GM12878 (cell line): ENCODE results near the gene PRCD. TPM values are rescaled to one million over a fixed set of nuclear protein-coding genes. Genes with fewer than 3 reads are reported as not detected.

Experiments
- ATAC-seq: fragments of 200-7000 bp; cut with Tn5 transposase; 3 replicates; pipeline ENCODE4 v1.9.1; 2020; ENCODE audit warnings: mild to moderate bottlenecking, moderate library complexity
- BruUV-seq: library from RNA; stranded (reverse); fragments of 400-500 nt; replicated peaks from 2 replicates; lab custom pipeline; 2021; lab: Mats Ljungman, UMichigan
- CTCF ChIA-PET: fragments of 300-600 bp; sonication (Branson Sonifier 250); formaldehyde crosslinking; extraction: SDS; loops from one replicate; lab custom pipeline; 2021; ENCODE audit warnings: inconsistent platforms; lab: Yijun Ruan, JAX
- POLR2A ChIA-PET: fragments of 350-600 bp; formaldehyde crosslinking; extraction: SDS; loops from one replicate; lab custom pipeline; 2021; ENCODE audit warnings: inconsistent platforms; lab: Charles Lee
- RAD21 ChIA-PET: fragments of 300-600 bp; sonication (Branson Sonifier 250); formaldehyde crosslinking; loops from one replicate; lab custom pipeline; 2023; ENCODE audit warnings: antibody characterized with exemption; ENCODE audit not compliant: unreplicated experiment; lab: Charles Lee
- SMC1A ChIA-PET: fragments of 300-600 bp; sonication (Branson Sonifier 250); formaldehyde crosslinking; loops from one replicate; lab custom pipeline; 2023; ENCODE audit not compliant: unreplicated experiment, uncharacterized antibody; lab: Charles Lee
- DNase-seq: peaks from one replicate; pipeline ENCODE4 v3.0.0-alpha.2; 2011; ENCODE audit warnings: low read depth, low spot score
- FAIRE-seq: peaks from 3 replicates; lab custom pipeline; 2011; peaks lifted over from hg19 to GRCh38; lab: Jason Lieb, UNC
- H2AFZ ChIP-seq: 2 replicates; pipeline ENCODE4 v1.6.0; 2011; ENCODE audit warnings: low read depth, low read length, control low read depth; ENCODE audit not compliant: control insufficient read depth
- H3K27ac ChIP-seq: 2 replicates; pipeline ENCODE4 v1.5.1; 2011; ENCODE audit warnings: control low read depth; ENCODE audit not compliant: control insufficient read depth, insufficient read depth
- H3K27me3 ChIP-seq, 2 experiments: replicated peaks in 1 of 2; 2 replicates each; pipeline versions ENCODE4 v1.6.0 to v1.6.1; 2011; ENCODE audit warnings: low read length in 1 of 2; ENCODE audit not compliant: control insufficient read depth in 2 of 2, insufficient read depth in 2 of 2
- H3K36me3 ChIP-seq, 2 experiments: 2 replicates each; pipeline ENCODE4 v1.5.1; 2011; ENCODE audit warnings: low read length in 1 of 2; ENCODE audit not compliant: control insufficient read depth in 2 of 2, insufficient read depth in 2 of 2
- H3K4me1 ChIP-seq: 2 replicates; pipeline ENCODE4 v1.6.1; 2011; ENCODE audit warnings: mild to moderate bottlenecking, low read length, moderate library complexity, mixed read lengths; ENCODE audit not compliant: control insufficient read depth, insufficient read depth
- H3K4me2 ChIP-seq: 2 replicates; pipeline ENCODE4 v1.6.0; 2011; ENCODE audit warnings: control low read depth; ENCODE audit not compliant: control insufficient read depth, insufficient read depth
- H3K4me3 ChIP-seq: fragments of 200-600 bp; sonication (generic); 2 replicates; pipeline ENCODE4 v1.5.1; 2016
- H3K79me2 ChIP-seq: 2 replicates; pipeline ENCODE4 v1.6.0; 2011; ENCODE audit warnings: low read length; ENCODE audit not compliant: control insufficient read depth, insufficient read depth
- H3K9ac ChIP-seq: 2 replicates; pipeline ENCODE4 v1.8.0; 2011; ENCODE audit warnings: low read length, control low read depth, mixed read lengths; ENCODE audit not compliant: control insufficient read depth, insufficient read depth
- H3K9me3 ChIP-seq: replicated peaks from 3 replicates; pipeline ENCODE4 v1.5.1; 2011; ENCODE audit warnings: mild to moderate bottlenecking, low read length; ENCODE audit not compliant: control insufficient read depth, insufficient read depth
- H4K20me1 ChIP-seq: 2 replicates; pipeline ENCODE4 v1.6.0; 2011; ENCODE audit not compliant: control insufficient read depth, insufficient read depth
- LARP7 ChIP-seq: fragments of 450-650 bp; IDR thresholded peaks from 2 replicates; pipeline ENCODE4 v1.6.1; 2017; ENCODE audit warnings: mild to moderate bottlenecking
- MEF2B ChIP-seq: fragments of 450-650 bp; IDR thresholded peaks from 2 replicates; pipeline ENCODE4 v1.6.1; 2018; ENCODE audit warnings: mild to moderate bottlenecking, moderate library complexity; ENCODE audit not compliant: partially characterized antibody, poor library complexity, severe bottlenecking
- MYB ChIP-seq: fragments of 150-350 bp; IDR thresholded peaks from 2 replicates; pipeline ENCODE4 v1.6.1; 2014; ENCODE audit warnings: mild to moderate bottlenecking, low read depth, low read length, borderline replicate concordance
- TAF1 ChIP-seq: IDR thresholded peaks from 2 replicates; pipeline ENCODE4 v1.6.1; 2011; ENCODE audit warnings: mild to moderate bottlenecking, low read depth, low read length, borderline replicate concordance
- WGBS: methylation state at CpG from one replicate; pipeline ENCODE4 v1.1.6; 2016; ENCODE audit warnings: low lambda C conversion rate; ENCODE audit not compliant: insufficient replicate concordance, insufficient coverage; ENCODE audit errors: missing lambda C conversion rate; 5-methylcytosine and 5-hydroxymethylcytosine counted together
- in situ Hi-C: fragments of 300-500 bp; cut with MboI; formaldehyde crosslinking; loops from 9 replicates; pipeline ENCODE4 v1.14.3; 2018; ENCODE audit warnings: mixed read lengths
- intact Hi-C: fragments of 100-400 bp; cut with micrococcal nuclease; formaldehyde crosslinking; loops from one replicate; pipeline ENCODE4 v1.14.2; 2022; ENCODE audit not compliant: unreplicated experiment
- polyA plus RNA-seq, 11 experiments: library from polyadenylated mRNA; depleted of rRNA in 4 of 11; unstranded in 6 of 11; stranded (reverse) in 5 of 11; fragments of >200 nt; fragmentation: Nextera tagmentation in 4 of 11; fragmentation: Illumina TruSeq in 1 of 11; extraction: Ambion mirVana in 4 of 11; extraction: Trizol in 1 of 11; gene quantifications; 1 replicate in 1 of 11; 2 replicates in 10 of 11; pipeline versions ENCODE4 v1.2.1 to v1.2.3, GENCODE V29; 2011 to 2016; ENCODE audit warnings: inconsistent platforms in 2 of 11, missing spikeins in 2 of 11, low read depth in 1 of 11
- total RNA-seq, 4 experiments: library from RNA; depleted of rRNA in 3 of 4; stranded (reverse); fragments of >200 nt in 3 of 4; fragmentation: Illumina TruSeq in 1 of 4; extraction: Trizol in 1 of 4; gene quantifications; 2 replicates each; pipeline versions ENCODE4 v1.2.1 to v1.2.3, GENCODE V29; 2013 to 2021
- TF ChIP-seq, protein P1 (sequence below): fragments of 450-650 bp; formaldehyde crosslinking; IDR thresholded peaks from 2 replicates; pipeline ENCODE4 v1.4.0; 2022; ENCODE audit warnings: mild to moderate bottlenecking, moderate library complexity

PRCD gene
- total and polyA plus RNA-seq, 10 of the 15 experiments (the other 5 are each of a cell fraction or from before 2014, with no cell fraction given) = 0.18 to 0.95 (median 0.34) TPM; not detected in 4

DNA sequence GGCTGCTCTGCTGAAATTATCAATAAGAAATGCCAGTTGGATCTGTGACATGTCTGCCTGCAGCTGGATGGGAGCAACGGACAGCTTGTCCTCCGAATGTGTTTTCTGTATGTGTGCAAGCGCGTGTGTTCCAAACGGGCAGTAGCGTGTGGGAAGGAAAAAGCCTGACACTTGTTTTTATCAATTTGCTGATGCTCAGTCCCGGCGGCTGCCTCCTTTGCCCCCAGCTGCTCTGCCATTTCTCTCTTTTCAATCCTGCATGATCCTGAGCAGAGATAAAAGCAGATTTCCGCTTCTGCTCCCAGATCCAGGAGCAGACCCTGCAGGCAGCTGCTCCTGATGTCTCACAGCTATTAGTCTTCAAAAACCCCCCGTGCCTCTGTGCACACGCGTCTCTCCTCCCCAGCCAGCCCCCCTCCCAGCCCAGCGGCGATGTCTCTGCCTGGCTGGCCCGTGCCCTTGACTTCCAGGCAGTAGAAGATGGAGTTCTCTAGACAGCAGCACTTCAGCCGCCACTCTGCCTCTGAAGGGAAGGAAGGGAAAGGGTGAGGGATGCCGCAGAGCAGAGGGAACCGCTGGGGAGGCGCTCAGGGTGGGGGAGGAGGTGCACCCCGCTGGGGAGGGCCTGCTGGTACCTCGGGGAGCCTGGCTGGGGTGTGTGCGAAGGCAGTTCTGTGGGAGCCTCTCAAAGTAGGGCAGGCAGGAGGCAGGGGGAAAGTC is 4.1 kb downstream of the PRCD start:
- ATAC-seq (no peak), FAIRE-seq (no peak), DNase-seq (no peak)
- H3K9ac ChIP-seq = no peak overlapping the region
- no peaks in the 10 kb centered on the region; the same call in 1 of the 2 replicates for H3K4me1 ChIP-seq
- BruUV-seq = no TSS peak
- WGBS = 45% methylated on average over 22 of the region's 22 CpGs
- SMC1A ChIA-PET = interaction anchor here (0.6 to 3.7 kb wide), 2 partner anchors 16 to 503 kb away, joined by 3 to 16 read pairs; no protein-coding TSS in a partner anchor
- no peak overlapping the region for H2AFZ ChIP-seq
- H3K4me2 ChIP-seq = no peak overlapping the region
- H3K9me3 ChIP-seq = no peaks in the 10 kb centered on the region
- CTCF ChIA-PET = interaction anchor here (1.2 to 4.7 kb wide), 5 partner anchors 8 to 20 kb away, joined by 3 to 35 read pairs (median 6); no protein-coding TSS in a partner anchor
- no peaks in the 10 kb centered on the region; a peak in 1 of 4 replicates for H3K36me3 ChIP-seq
- in situ Hi-C loops = no loop called here
- no peak overlapping the region for H3K4me3 ChIP-seq
- peaks cover 0 to 5% of the 10 kb centered on the region in 2 experiments; a peak in 3 of 4 replicates for H3K27me3 ChIP-seq
- POLR2A ChIA-PET = no interaction called here
- TF ChIP-seq LARP7 (no peak), TAF1 (no peak), MYB (no peak), MEF2B (no peak)
- TF ChIP-seq, protein P1, sequence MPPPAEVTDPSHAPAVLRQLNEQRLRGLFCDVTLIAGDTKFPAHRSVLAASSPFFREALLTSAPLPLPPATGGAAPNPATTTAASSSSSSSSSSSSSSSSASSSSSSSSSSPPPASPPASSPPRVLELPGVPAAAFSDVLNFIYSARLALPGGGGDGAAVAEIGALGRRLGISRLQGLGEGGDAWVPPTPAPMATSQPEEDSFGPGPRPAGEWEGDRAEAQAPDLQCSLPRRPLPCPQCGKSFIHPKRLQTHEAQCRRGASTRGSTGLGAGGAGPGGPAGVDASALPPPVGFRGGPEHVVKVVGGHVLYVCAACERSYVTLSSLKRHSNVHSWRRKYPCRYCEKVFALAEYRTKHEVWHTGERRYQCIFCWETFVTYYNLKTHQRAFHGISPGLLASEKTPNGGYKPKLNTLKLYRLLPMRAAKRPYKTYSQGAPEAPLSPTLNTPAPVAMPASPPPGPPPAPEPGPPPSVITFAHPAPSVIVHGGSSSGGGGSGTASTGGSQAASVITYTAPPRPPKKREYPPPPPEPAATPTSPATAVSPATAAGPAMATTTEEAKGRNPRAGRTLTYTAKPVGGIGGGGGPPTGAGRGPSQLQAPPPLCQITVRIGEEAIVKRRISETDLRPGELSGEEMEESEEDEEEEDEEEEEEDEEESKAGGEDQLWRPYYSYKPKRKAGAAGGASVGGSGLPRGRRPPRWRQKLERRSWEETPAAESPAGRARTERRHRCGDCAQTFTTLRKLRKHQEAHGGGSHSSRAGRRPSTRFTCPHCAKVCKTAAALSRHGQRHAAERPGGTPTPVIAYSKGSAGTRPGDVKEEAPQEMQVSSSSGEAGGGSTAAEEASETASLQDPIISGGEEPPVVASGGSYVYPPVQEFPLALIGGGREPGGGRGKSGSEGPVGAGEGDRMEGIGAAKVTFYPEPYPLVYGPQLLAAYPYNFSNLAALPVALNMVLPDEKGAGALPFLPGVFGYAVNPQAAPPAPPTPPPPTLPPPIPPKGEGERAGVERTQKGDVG (CRISPR knock-in tag) = no peak
- intact Hi-C loops = no loop called here
- no peak overlapping the region for H3K27ac ChIP-seq
- H4K20me1 ChIP-seq = no peaks in the 10 kb centered on the region
- RAD21 ChIA-PET = interaction anchor here (1.0 to 2.0 kb wide), 2 partner anchors 16 to 35 kb away, joined by 3 to 6 read pairs; no protein-coding TSS in a partner anchor
- H3K79me2 ChIP-seq = no peaks in the 10 kb centered on the region
